GM18502 (cell line): Measurements from ENCODE around the gene ABHD16B.

Experiments used
- ATAC-seq: cut with Tn5 transposase; IDR thresholded peaks from one replicate; pipeline ENCODE4 v1.9.1; 2021; ENCODE audit warnings: mild to moderate bottlenecking; ENCODE audit not compliant: unreplicated experiment, poor library complexity

Gene ABHD16B

GRCh38 chr20:63892402-63892801 is 31.1 kb downstream of the ABHD16B start:
- ATAC-seq = no peak

GRCh38 chr20:63893999-63894357 is 32.7 kb downstream of the ABHD16B start:
- ATAC-seq = no peak

GRCh38 chr20:63894358-63895201 is 33.3 kb downstream of the ABHD16B start, which contains the start of gene DNAJC5:
TSS of gene DNAJC5 (plus strand) at chr20:63895126. CDS start at chr20:63928346, 33,220 bp downstream.
- peak; percentile 80 for ATAC-seq

- no peak for ATAC-seq
These were observed 34.1 kb downstream of the ABHD16B start for GRCh38 chr20:63895202-63895951.

- ATAC-seq = no peak
These were observed 34.6 kb downstream of the ABHD16B start for GRCh38 chr20:63895952-63896263.

GRCh38 chr20:63896264-63897105 is 35.2 kb downstream of the ABHD16B start:
- ATAC-seq = peak; percentile 40

- ATAC-seq = no peak
These were observed 36.8 kb downstream of the ABHD16B start for GRCh38 chr20:63897978-63898561.

GRCh38 chr20:63898882-63899558 is 37.7 kb downstream of the ABHD16B start:
- ATAC-seq = no peak

GRCh38 chr20:63900413-63900812 is 39.1 kb downstream of the ABHD16B start:
- no peak for ATAC-seq

GRCh38 chr20:63903796-63904561 is 42.7 kb downstream of the ABHD16B start:
- ATAC-seq = no peak

- no peak for ATAC-seq
These were observed 46.8 kb downstream of the ABHD16B start for GRCh38 chr20:63908008-63908682.

- no peak for ATAC-seq
These were observed 49.9 kb downstream of the ABHD16B start for GRCh38 chr20:63911176-63911575.
